GM12891 (cell line): ENCODE data around the gene ADAMTS20.

Source experiments
- POLR2A ChIP-seq: IDR thresholded peaks from 2 replicates; pipeline ENCODE4 v1.6.1; 2011; ENCODE audit warnings: low read depth, low read length, control low read depth
- POU2F2 ChIP-seq: IDR thresholded peaks from 2 replicates; pipeline ENCODE4 v1.6.1; 2011; ENCODE audit warnings: low read depth, mild to moderate bottlenecking, control low read depth, low read length, moderate library complexity
- SPI1 ChIP-seq: IDR thresholded peaks from 2 replicates; pipeline ENCODE4 v1.6.1; 2011; ENCODE audit warnings: low read depth, low read length, control low read depth

GRCh38 chr12:43392116-43392515 lies 159.9 kb downstream of the ADAMTS20 start:
- TF ChIP-seq POLR2A = no peak
- TF ChIP-seq SPI1 = no peak
- no peak for TF ChIP-seq POU2F2
